HEK293 (cell line): Measurements from ENCODE around the gene PAQR6.
A peak's percentile ranks its signal among the peaks of the same experiment; 100 is the strongest.

Experiments used
- AEBP2 ChIP-seq: fragments of 450-650 bp; formaldehyde crosslinking; IDR thresholded peaks from 2 replicates; pipeline ENCODE4 v1.5.1; 2016; ENCODE audit warnings: missing biosample characterization, missing genetic modification characterization, borderline replicate concordance
- GLI4 ChIP-seq: fragments of 450-650 bp; formaldehyde crosslinking; IDR thresholded peaks from 2 replicates; pipeline ENCODE4 v1.5.1; 2016; ENCODE audit warnings: missing biosample characterization, missing genetic modification characterization
- GLIS1 ChIP-seq: fragments of 450-650 bp; formaldehyde crosslinking; IDR thresholded peaks from 2 replicates; pipeline ENCODE4 v1.5.1; 2016; ENCODE audit warnings: missing biosample characterization, missing genetic modification characterization
- HOXA7 ChIP-seq: sonication (generic); formaldehyde crosslinking; IDR thresholded peaks from 2 replicates; pipeline ENCODE4 v1.8.1; 2022; ENCODE audit warnings: missing genetic modification reagents, borderline replicate concordance
- IKZF3 ChIP-seq: fragments of 450-650 bp; IDR thresholded peaks from 2 replicates; pipeline ENCODE4 v1.5.0; 2018; ENCODE audit warnings: missing biosample characterization, mild to moderate bottlenecking, missing genetic modification characterization, moderate library complexity
- KLF16 ChIP-seq: fragments of 450-650 bp; formaldehyde crosslinking; IDR thresholded peaks from 2 replicates; pipeline ENCODE4 v1.5.1; 2017; ENCODE audit warnings: missing biosample characterization, missing genetic modification characterization
- KLF7 ChIP-seq: fragments of 450-650 bp; formaldehyde crosslinking; IDR thresholded peaks from 2 replicates; pipeline ENCODE4 v1.5.1; 2016; ENCODE audit warnings: missing biosample characterization, missing genetic modification characterization, borderline replicate concordance
- TCF7L2 ChIP-seq: IDR thresholded peaks from 2 replicates; pipeline ENCODE4 v1.6.1; 2011; ENCODE audit warnings: low read depth, mild to moderate bottlenecking, inconsistent platforms, low read length, moderate library complexity, borderline replicate concordance
- ZBTB6 ChIP-seq: fragments of 450-650 bp; formaldehyde crosslinking; IDR thresholded peaks from 2 replicates; pipeline ENCODE4 v1.5.1; 2017; ENCODE audit warnings: missing biosample characterization, missing genetic modification characterization
- ZFP37 ChIP-seq: fragments of 450-650 bp; formaldehyde crosslinking; IDR thresholded peaks from 2 replicates; pipeline ENCODE4 v1.5.1; 2016; ENCODE audit warnings: missing biosample characterization, missing genetic modification characterization
- ZNF114 ChIP-seq: fragments of 450-650 bp; formaldehyde crosslinking; IDR thresholded peaks from 2 replicates; pipeline ENCODE4 v1.5.0; 2017; ENCODE audit warnings: missing biosample characterization, missing genetic modification characterization
- ZNF133 ChIP-seq: fragments of 450-650 bp; formaldehyde crosslinking; IDR thresholded peaks from 2 replicates; pipeline ENCODE4 v1.5.1; 2016; ENCODE audit warnings: missing biosample characterization, missing genetic modification characterization
- ZNF138 ChIP-seq: fragments of 450-650 bp; formaldehyde crosslinking; IDR thresholded peaks from 2 replicates; pipeline ENCODE4 v1.5.1; 2016; ENCODE audit warnings: missing biosample characterization, missing genetic modification characterization, borderline replicate concordance
- ZNF146 ChIP-seq: fragments of 450-650 bp; formaldehyde crosslinking; IDR thresholded peaks from 2 replicates; pipeline ENCODE4 v1.5.1; 2016; ENCODE audit warnings: missing biosample characterization, missing genetic modification characterization
- ZNF175 ChIP-seq: fragments of 450-650 bp; formaldehyde crosslinking; IDR thresholded peaks from 2 replicates; pipeline ENCODE4 v1.5.1; 2016; ENCODE audit warnings: missing biosample characterization, missing genetic modification characterization
- ZNF18 ChIP-seq: fragments of 450-650 bp; formaldehyde crosslinking; IDR thresholded peaks from 2 replicates; pipeline ENCODE4 v1.5.1; 2016; ENCODE audit warnings: missing biosample characterization, missing genetic modification characterization
- ZNF19 ChIP-seq: fragments of 450-650 bp; formaldehyde crosslinking; IDR thresholded peaks from 2 replicates; pipeline ENCODE4; 2016; ENCODE audit warnings: missing biosample characterization, missing genetic modification characterization, low read depth
- ZNF211 ChIP-seq: fragments of 450-650 bp; formaldehyde crosslinking; IDR thresholded peaks from 2 replicates; pipeline ENCODE4 v1.5.1; 2016; ENCODE audit warnings: low read depth, missing biosample characterization, missing genetic modification characterization
- ZNF214 ChIP-seq: fragments of 450-650 bp; formaldehyde crosslinking; IDR thresholded peaks from 2 replicates; pipeline ENCODE4 v1.5.1; 2017; ENCODE audit warnings: missing biosample characterization, mild to moderate bottlenecking, missing genetic modification characterization, borderline replicate concordance
- ZNF341 ChIP-seq: fragments of 450-650 bp; formaldehyde crosslinking; IDR thresholded peaks from 2 replicates; pipeline ENCODE4; 2016; ENCODE audit warnings: low read depth, missing biosample characterization, missing genetic modification characterization
- ZNF37A ChIP-seq: fragments of 450-650 bp; IDR thresholded peaks from 2 replicates; pipeline ENCODE4 v1.5.1; 2018; ENCODE audit warnings: missing biosample characterization, missing genetic modification characterization
- ZNF391 ChIP-seq: fragments of 450-650 bp; formaldehyde crosslinking; IDR thresholded peaks from 2 replicates; pipeline ENCODE4 v1.5.1; 2016; ENCODE audit warnings: low read depth, missing biosample characterization, missing genetic modification characterization, borderline replicate concordance
- ZNF404 ChIP-seq: fragments of 450-650 bp; formaldehyde crosslinking; IDR thresholded peaks from 2 replicates; pipeline ENCODE4 v1.5.1; 2017; ENCODE audit warnings: missing biosample characterization, missing genetic modification characterization
- ZNF416 ChIP-seq: fragments of 450-650 bp; formaldehyde crosslinking; IDR thresholded peaks from 2 replicates; pipeline ENCODE4 v1.5.1; 2016; ENCODE audit warnings: missing biosample characterization, missing genetic modification characterization
- ZNF433 ChIP-seq: fragments of 450-650 bp; formaldehyde crosslinking; IDR thresholded peaks from 2 replicates; pipeline ENCODE4 v1.5.1; 2016; ENCODE audit warnings: missing biosample characterization, missing genetic modification characterization, low read depth
- ZNF530 ChIP-seq: fragments of 450-650 bp; formaldehyde crosslinking; IDR thresholded peaks from 2 replicates; pipeline ENCODE4 v1.5.1; 2016; ENCODE audit warnings: low read depth, missing biosample characterization, missing genetic modification characterization
- ZNF558 ChIP-seq: fragments of 450-650 bp; formaldehyde crosslinking; IDR thresholded peaks from 2 replicates; pipeline ENCODE4 v1.5.1; 2016; ENCODE audit warnings: missing biosample characterization, missing genetic modification characterization
- ZNF561 ChIP-seq: fragments of 450-650 bp; IDR thresholded peaks from 2 replicates; pipeline ENCODE4 v1.5.1; 2018; ENCODE audit warnings: missing biosample characterization, missing genetic modification characterization, borderline replicate concordance
- ZNF610 ChIP-seq: fragments of 450-650 bp; formaldehyde crosslinking; IDR thresholded peaks from 2 replicates; pipeline ENCODE4 v1.5.1; 2016; ENCODE audit warnings: missing biosample characterization, missing genetic modification characterization, borderline replicate concordance
- ZNF624 ChIP-seq: fragments of 450-650 bp; formaldehyde crosslinking; IDR thresholded peaks from 2 replicates; pipeline ENCODE4 v1.5.1; 2017; ENCODE audit warnings: missing biosample characterization, missing genetic modification characterization
- ZNF629 ChIP-seq: fragments of 450-650 bp; formaldehyde crosslinking; IDR thresholded peaks from 2 replicates; pipeline ENCODE4 v1.5.1; 2017; ENCODE audit warnings: missing biosample characterization, missing genetic modification characterization
- ZNF670 ChIP-seq: fragments of 450-650 bp; formaldehyde crosslinking; IDR thresholded peaks from 2 replicates; pipeline ENCODE4 v1.5.1; 2016; ENCODE audit warnings: missing biosample characterization, missing genetic modification characterization, low read depth
- ZNF677 ChIP-seq: fragments of 450-650 bp; IDR thresholded peaks from 2 replicates; pipeline ENCODE4 v1.5.0; 2018; ENCODE audit warnings: missing biosample characterization, mild to moderate bottlenecking, missing genetic modification characterization, moderate library complexity
- ZNF76 ChIP-seq: fragments of 450-650 bp; formaldehyde crosslinking; IDR thresholded peaks from 2 replicates; pipeline ENCODE4; 2016; ENCODE audit warnings: low read depth, missing biosample characterization, missing genetic modification characterization, borderline replicate concordance
- ZNF791 ChIP-seq: fragments of 450-650 bp; formaldehyde crosslinking; IDR thresholded peaks from 2 replicates; pipeline ENCODE4 v1.5.1; 2016; ENCODE audit warnings: missing biosample characterization, missing genetic modification characterization
- ZNF830 ChIP-seq: fragments of 450-650 bp; IDR thresholded peaks from 2 replicates; pipeline ENCODE4 v1.5.0; 2018; ENCODE audit warnings: missing biosample characterization, missing genetic modification characterization, low read depth, mild to moderate bottlenecking, moderate library complexity
- ZNF837 ChIP-seq: fragments of 450-650 bp; formaldehyde crosslinking; IDR thresholded peaks from 2 replicates; pipeline ENCODE4 v1.5.1; 2016; ENCODE audit warnings: missing biosample characterization, missing genetic modification characterization
- ZSCAN16 ChIP-seq: fragments of 450-650 bp; formaldehyde crosslinking; IDR thresholded peaks from 2 replicates; pipeline ENCODE4 v1.5.1; 2016; ENCODE audit warnings: missing biosample characterization, missing genetic modification characterization

PAQR6 gene

GRCh38 chr1:156212833-156213643, 34.8 kb downstream of the PAQR6 start, which contains the start of gene PMF1 (continued):
- TF ChIP-seq ZNF629 (tag by site-specific recombination) (peak; percentile 91), ZNF114 (tag by site-specific recombination) (no peak), ZNF391 (tag by site-specific recombination) (peak; percentile 22; the same call in 1 of the 2 replicates), ZNF404 (tag by site-specific recombination) (no peak), ZNF19 (tag by site-specific recombination) (no peak), KLF7 (tag by site-specific recombination) (0 out of 2 replicates have a peak, but pooled peaks have one; percentile 42), HOXA7 (no peak), ZFP37 (tag by site-specific recombination) (peak; percentile 70; the same call in 1 of the 2 replicates), ZNF211 (tag by site-specific recombination) (no peak), AEBP2 (tag by site-specific recombination) (no peak), ZNF830 (tag by site-specific recombination) (no peak), ZNF146 (tag by site-specific recombination) (peak; percentile 4; the same call in 1 of the 2 replicates), ZNF341 (tag by site-specific recombination) (peak; percentile 83), ZNF791 (tag by site-specific recombination) (no peak), ZNF837 (tag by site-specific recombination) (no peak), ZBTB6 (no peak), ZNF76 (tag by site-specific recombination) (peak; percentile 63; the same call in 1 of the 2 replicates), GLIS1 (peak; percentile 36; the same call in 1 of the 2 replicates), KLF16 (tag by site-specific recombination) (peak; percentile 90), ZNF18 (no peak), ZNF561 (tag by site-specific recombination) (peak; percentile 74; the same call in 1 of the 2 replicates), ZNF416 (no peak), IKZF3 (tag by site-specific recombination) (peak; percentile 71), ZNF610 (tag by site-specific recombination) (0 out of 2 replicates have a peak, but pooled peaks have one; percentile 40), ZNF530 (tag by site-specific recombination) (no peak), ZSCAN16 (tag by site-specific recombination) (no peak), ZNF138 (no peak), TCF7L2 (no peak), ZNF175 (tag by site-specific recombination) (no peak), ZNF677 (tag by site-specific recombination) (no peak), ZNF133 (no peak), ZNF558 (tag by site-specific recombination) (no peak; the same call in 1 of the 2 replicates), ZNF214 (tag by site-specific recombination) (no peak), ZNF624 (tag by site-specific recombination) (no peak), ZNF670 (no peak), GLI4 (0 out of 2 replicates have a peak, but pooled peaks have one; percentile 18), ZNF433 (tag by site-specific recombination) (no peak), ZNF37A (no peak)
